ENCODE measurements around the gene VAV3.

DNA sequence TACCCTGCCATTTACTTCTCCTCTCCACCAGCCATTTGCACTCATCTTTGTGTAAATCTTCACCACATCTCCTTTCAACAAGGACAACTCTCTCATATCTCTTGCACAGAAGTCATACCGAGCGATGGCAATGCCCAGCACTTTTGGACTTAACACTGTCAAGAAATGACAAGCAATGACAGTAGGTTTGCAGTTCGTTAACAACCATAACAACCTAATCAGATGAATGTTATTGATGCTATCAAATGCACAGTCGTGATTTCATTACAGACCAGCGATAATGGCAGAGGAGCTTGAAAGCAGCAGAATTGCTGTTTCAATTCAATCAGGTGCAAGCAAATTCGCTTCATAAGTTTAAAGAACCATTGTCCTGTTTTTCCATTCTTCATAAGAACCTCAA is 390.9 kb downstream of the VAV3 start:
- TF ChIP-seq, protein P1, sequence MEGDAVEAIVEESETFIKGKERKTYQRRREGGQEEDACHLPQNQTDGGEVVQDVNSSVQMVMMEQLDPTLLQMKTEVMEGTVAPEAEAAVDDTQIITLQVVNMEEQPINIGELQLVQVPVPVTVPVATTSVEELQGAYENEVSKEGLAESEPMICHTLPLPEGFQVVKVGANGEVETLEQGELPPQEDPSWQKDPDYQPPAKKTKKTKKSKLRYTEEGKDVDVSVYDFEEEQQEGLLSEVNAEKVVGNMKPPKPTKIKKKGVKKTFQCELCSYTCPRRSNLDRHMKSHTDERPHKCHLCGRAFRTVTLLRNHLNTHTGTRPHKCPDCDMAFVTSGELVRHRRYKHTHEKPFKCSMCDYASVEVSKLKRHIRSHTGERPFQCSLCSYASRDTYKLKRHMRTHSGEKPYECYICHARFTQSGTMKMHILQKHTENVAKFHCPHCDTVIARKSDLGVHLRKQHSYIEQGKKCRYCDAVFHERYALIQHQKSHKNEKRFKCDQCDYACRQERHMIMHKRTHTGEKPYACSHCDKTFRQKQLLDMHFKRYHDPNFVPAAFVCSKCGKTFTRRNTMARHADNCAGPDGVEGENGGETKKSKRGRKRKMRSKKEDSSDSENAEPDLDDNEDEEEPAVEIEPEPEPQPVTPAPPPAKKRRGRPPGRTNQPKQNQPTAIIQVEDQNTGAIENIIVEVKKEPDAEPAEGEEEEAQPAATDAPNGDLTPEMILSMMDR (IDR thresholded peaks at IDR 0.05): no peak
- TF ChIP-seq POLR2A (IDR thresholded peaks at IDR 0.05): no peak
